NB4 (cell line): ENCODE results near the gene TM9SF2.

Experiments
- POLR2A ChIP-seq: IDR thresholded peaks from 2 replicates; pipeline ENCODE4 v1.6.1; 2011; ENCODE audit warnings: mild to moderate bottlenecking; ENCODE audit not compliant: insufficient read length; ENCODE audit errors: extremely low read depth
- TF ChIP-seq, protein P1 (sequence below): IDR thresholded peaks from one replicate; pipeline ENCODE4 v1.5.1; 2012; ENCODE audit warnings: low read depth, low read length

DNA sequence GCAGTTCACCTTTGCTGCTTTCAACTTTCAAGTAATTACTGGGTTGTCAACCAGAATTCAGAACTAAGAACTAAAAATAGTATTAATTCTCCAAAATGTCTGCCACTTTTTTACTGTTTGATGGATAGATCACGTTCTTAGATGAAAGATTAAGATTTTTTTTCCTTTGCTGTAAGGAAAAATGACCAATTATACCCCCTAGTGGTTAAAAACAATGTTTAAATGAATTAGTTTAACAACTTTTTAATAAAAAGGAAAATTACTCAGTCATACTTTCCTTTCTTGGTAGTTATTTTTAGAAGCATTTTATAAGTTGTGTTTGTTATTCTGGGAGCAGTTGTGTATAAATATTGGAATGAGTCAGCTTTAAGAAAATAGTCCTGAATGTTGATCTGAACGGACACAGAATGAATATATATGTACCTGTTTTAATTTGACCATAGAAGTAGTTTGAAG lies 4.6 kb downstream of the TM9SF2 start:
- TF ChIP-seq, protein P1, sequence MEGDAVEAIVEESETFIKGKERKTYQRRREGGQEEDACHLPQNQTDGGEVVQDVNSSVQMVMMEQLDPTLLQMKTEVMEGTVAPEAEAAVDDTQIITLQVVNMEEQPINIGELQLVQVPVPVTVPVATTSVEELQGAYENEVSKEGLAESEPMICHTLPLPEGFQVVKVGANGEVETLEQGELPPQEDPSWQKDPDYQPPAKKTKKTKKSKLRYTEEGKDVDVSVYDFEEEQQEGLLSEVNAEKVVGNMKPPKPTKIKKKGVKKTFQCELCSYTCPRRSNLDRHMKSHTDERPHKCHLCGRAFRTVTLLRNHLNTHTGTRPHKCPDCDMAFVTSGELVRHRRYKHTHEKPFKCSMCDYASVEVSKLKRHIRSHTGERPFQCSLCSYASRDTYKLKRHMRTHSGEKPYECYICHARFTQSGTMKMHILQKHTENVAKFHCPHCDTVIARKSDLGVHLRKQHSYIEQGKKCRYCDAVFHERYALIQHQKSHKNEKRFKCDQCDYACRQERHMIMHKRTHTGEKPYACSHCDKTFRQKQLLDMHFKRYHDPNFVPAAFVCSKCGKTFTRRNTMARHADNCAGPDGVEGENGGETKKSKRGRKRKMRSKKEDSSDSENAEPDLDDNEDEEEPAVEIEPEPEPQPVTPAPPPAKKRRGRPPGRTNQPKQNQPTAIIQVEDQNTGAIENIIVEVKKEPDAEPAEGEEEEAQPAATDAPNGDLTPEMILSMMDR: no peak
- TF ChIP-seq POLR2A: no peak
